Measurements from ENCODE around the gene CABCOCO1.

Gene CABCOCO1

GRCh38 chr10:61757525-61758397 lies 95.0 kb downstream of the CABCOCO1 start:
- peak; percentile 60 for DNase-seq

- no peak for DNase-seq
Measured at GRCh38 chr10:61758433-61758832, 95.7 kb downstream of the CABCOCO1 start.

GRCh38 chr10:61759751-61760150 lies 97.0 kb downstream of the CABCOCO1 start:
- DNase-seq = no peak

- DNase-seq = no peak
Measured at GRCh38 chr10:61760943-61761824, 98.5 kb downstream of the CABCOCO1 start.

GRCh38 chr10:61761825-61762217 lies 99.1 kb downstream of the CABCOCO1 start:
- DNase-seq = no peak

GRCh38 chr10:61763778-61764177 lies 101.0 kb downstream of the CABCOCO1 start:
- DNase-seq = no peak

GRCh38 chr10:61764486-61764885 lies 101.8 kb downstream of the CABCOCO1 start:
- no peak for DNase-seq

GRCh38 chr10:61765176-61766087 lies 102.7 kb downstream of the CABCOCO1 start:
- no peak for DNase-seq

- DNase-seq = no peak
Measured at GRCh38 chr10:61766927-61767326, 104.2 kb downstream of the CABCOCO1 start.

- no peak for DNase-seq
Measured at GRCh38 chr10:61774031-61774430, 111.3 kb downstream of the CABCOCO1 start.

GRCh38 chr10:61775111-61775510 lies 112.4 kb downstream of the CABCOCO1 start:
- no peak for DNase-seq

- DNase-seq = no peak
Measured at GRCh38 chr10:61776615-61777266, 114.0 kb downstream of the CABCOCO1 start.

- no peak for DNase-seq
Measured at GRCh38 chr10:61778137-61778536, 115.4 kb downstream of the CABCOCO1 start.

GRCh38 chr10:61779276-61779675 lies 116.5 kb downstream of the CABCOCO1 start:
- DNase-seq = no peak

GRCh38 chr10:61779950-61780659 lies 117.4 kb downstream of the CABCOCO1 start:
- peak; percentile 55 for DNase-seq

GRCh38 chr10:61780732-61781131 lies 118.0 kb downstream of the CABCOCO1 start:
- no peak for DNase-seq

GRCh38 chr10:61781969-61782403 lies 119.3 kb downstream of the CABCOCO1 start:
- DNase-seq = no peak

- no peak for DNase-seq
Measured at GRCh38 chr10:61784354-61785133, 121.8 kb downstream of the CABCOCO1 start.

- DNase-seq = no peak
Measured at GRCh38 chr10:61785473-61786105, 122.9 kb downstream of the CABCOCO1 start.

GRCh38 chr10:61786728-61787127 lies 124.0 kb downstream of the CABCOCO1 start:
- DNase-seq = no peak

All from islet precursor cell (in vitro differentiated cells).